K562 (cell line): ENCODE data around the gene PPP4C. TPM values are rescaled to one million over a fixed set of nuclear protein-coding genes. Genes with fewer than 3 reads are reported as not detected.

ENCODE experiments used
- AFF4 ChIP-seq: sonication (generic); formaldehyde crosslinking; IDR thresholded peaks from 2 replicates; pipeline ENCODE4 v1.8.0; 2023; ENCODE audit warnings: mild to moderate bottlenecking, missing genetic modification reagents
- CLOCK ChIP-seq: fragments of 250-450 bp; sonication (Bioruptor Pico); IDR thresholded peaks from 2 replicates; pipeline ENCODE4 v1.4.0; 2020; ENCODE audit warnings: mild to moderate bottlenecking, moderate library complexity, borderline replicate concordance
- HDAC1 ChIP-seq, 2 experiments: fragments of 450-650 bp; IDR thresholded peaks; 2 replicates each; pipeline ENCODE4 v1.6.1; 2016 to 2017; ENCODE audit warnings: inconsistent platforms in 1 of 2, mild to moderate bottlenecking in 1 of 2, moderate library complexity in 1 of 2
- RBFOX2 ChIP-seq: fragments of 200-400 bp; formaldehyde crosslinking; IDR thresholded peaks from 2 replicates; pipeline ENCODE4 v1.6.1; 2017; ENCODE audit warnings: low read depth, mild to moderate bottlenecking, low read length, moderate library complexity
- SETDB1 ChIP-seq: IDR thresholded peaks from one replicate; pipeline ENCODE4 v1.6.1; 2012; ENCODE audit warnings: low read length, control low read depth, inconsistent platforms
- TAF1 ChIP-seq: IDR thresholded peaks from 2 replicates; pipeline ENCODE4 v1.6.1; 2011; ENCODE audit warnings: mild to moderate bottlenecking, low read length, moderate library complexity; ENCODE audit not compliant: insufficient read depth, control insufficient read depth, severe bottlenecking; ENCODE audit errors: extremely low read depth
- ZBTB40 ChIP-seq, 2 experiments: fragments of 450-650 bp in 1 of 2; sonication (generic) in 1 of 2; formaldehyde crosslinking in 1 of 2; IDR thresholded peaks; 2 replicates each; pipeline versions ENCODE4 v1.7.1 to v1.9.0; 2016 to 2022; ENCODE audit warnings: inconsistent platforms in 1 of 2, mild to moderate bottlenecking in 1 of 2, missing genetic modification reagents in 1 of 2
- polyA plus RNA-seq, 8 experiments: library from polyadenylated mRNA; depleted of rRNA in 4 of 8; stranded (reverse) in 5 of 8; unstranded in 3 of 8; fragments of >200 nt; fragmentation: Nextera tagmentation in 2 of 8; fragmentation: Illumina TruSeq in 1 of 8; extraction: Ambion mirVana in 2 of 8; extraction: Trizol in 1 of 8; gene quantifications; 2 replicates each; pipeline versions ENCODE4 v1.2.1 to v1.2.3, GENCODE V29; 2011 to 2014; ENCODE audit warnings: inconsistent platforms in 1 of 8, missing spikeins in 1 of 8
- total RNA-seq, 7 experiments: library from RNA; depleted of rRNA in 6 of 7; stranded (reverse); fragments of >200 nt in 6 of 7; fragmentation: Illumina TruSeq in 2 of 7; extraction: Trizol in 2 of 7; gene quantifications; 2 replicates each; pipeline versions ENCODE4 v1.2.1 to v1.2.3, GENCODE V29; 2011 to 2021; ENCODE audit warnings: low replicate concordance in 1 of 7

PPP4C gene
- total and polyA plus RNA-seq, 9 of the 15 experiments (the other 6 are each of a cell fraction or from before 2014, with no cell fraction given), result 3.5 to 183 (median 131) TPM

GRCh38 chr16:30065943-30066760 lies 9.6 kb upstream of the PPP4C start (continued):
- TF ChIP-seq HDAC1 (IDR thresholded peaks at IDR 0.05) (peak in 1 of 2 experiments; percentile 83; a peak in 2 of 4 replicates), SETDB1 (no peak), AFF4 (CRISPR knock-in tag) (peak; percentile 74; the same call in 1 of the 2 replicates), RBFOX2 (peak; percentile 87), TAF1 (peak; percentile 7), ZBTB40 (IDR thresholded peaks at IDR 0.05) (no peak), ZBTB40 (CRISPR knock-in tag; IDR thresholded peaks at IDR 0.05) (no peak), CLOCK (CRISPR knock-in tag) (no peak)
